MV-4-11 (cell line): Measurements from ENCODE around the gene CTNNA3.

Experiments used
- DNase-seq: peaks from one replicate; lab custom pipeline; 2025; lab: John Stamatoyannopoulos, UW

Gene CTNNA3

GRCh38 chr10:65911151-65911835 lies 1784.7 kb downstream of the CTNNA3 start:
- DNase-seq: peak; percentile 37

DNA sequence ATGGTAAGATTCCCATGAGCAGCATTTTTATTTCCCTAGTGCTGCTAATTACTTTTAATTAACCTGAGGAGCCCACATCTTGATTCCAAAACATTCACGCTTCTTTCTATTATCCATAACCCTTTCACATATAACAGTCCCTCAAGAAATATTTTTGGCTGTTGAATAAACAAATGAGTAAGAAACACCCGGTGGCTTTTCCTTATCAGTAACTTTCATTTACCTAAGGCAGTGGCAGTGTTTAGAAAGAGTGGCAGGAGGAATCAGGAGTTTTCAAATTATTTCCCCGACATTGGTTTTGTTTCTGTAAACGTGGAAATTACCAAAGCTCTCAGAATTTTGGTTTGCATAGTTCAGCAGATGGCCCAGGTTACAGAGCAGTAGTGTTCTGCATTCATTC lies 1785.8 kb downstream of the CTNNA3 start:
- no peak for DNase-seq

DNA sequence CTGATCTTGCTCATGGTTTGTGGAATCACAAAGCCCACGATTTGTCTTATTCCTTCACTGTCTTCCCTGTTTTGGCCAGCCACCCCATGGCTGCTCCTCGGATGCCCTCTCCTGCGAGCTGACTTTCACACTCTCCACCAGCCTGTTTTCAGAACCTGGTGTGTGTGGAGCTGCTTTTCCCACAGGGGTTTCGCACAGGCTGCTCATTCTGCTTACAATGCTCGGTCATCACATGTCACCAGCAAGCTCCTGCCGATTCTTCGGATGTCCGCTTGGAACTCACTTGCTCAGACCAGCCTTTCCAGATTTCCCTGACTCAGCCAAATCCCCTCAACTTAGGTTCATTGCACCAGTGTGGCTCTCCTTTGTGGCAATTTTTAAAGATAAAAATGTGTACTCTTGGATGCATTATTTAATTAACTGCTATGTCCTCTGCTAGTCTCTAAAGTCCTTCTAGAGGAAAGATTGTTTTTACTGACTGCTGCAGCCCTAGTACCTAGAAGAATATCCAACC lies 1788.7 kb downstream of the CTNNA3 start:
- DNase-seq: no peak

- no peak for DNase-seq
These were observed 1792.4 kb downstream of the CTNNA3 start for GRCh38 chr10:65903620-65904019.

DNA sequence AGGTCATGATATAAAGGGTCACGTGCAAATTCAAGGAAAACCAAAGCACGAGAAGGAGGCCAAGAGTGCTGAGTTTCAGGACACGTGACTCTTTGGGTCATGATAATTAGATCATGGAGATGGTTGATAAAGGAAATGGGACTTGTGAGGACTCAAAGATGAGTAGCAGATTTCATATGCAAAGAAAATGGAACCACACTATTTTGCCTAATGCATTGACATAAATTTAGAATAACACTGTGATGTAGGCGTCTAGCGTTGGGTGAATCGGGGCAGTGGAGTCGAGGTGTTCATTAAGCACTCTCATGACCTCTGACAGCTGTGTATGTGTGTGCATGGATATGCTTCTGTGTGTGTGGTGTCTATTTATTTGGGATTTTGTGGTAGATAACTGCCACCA lies 1795.7 kb downstream of the CTNNA3 start:
- no peak for DNase-seq

DNA sequence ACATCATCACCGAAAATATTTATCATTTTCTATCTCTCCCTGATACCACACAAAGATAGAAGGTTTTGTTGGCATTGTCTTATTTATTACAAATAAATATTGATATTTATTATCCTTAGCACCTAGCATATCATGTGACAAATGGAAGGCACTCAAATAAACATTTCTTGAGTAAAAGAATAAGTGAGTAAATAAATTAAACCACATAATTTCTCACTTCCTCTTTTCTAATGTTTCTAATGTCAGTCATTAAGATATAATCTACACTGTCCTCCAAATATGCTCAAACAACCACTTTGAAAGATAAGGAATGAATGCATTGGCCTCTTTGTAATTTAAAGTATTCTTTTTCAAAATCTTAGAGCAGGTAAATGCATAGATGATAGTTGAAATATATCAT lies 1797.9 kb downstream of the CTNNA3 start:
- no peak for DNase-seq

GRCh38 chr10:65894961-65895360 lies 1801.0 kb downstream of the CTNNA3 start:
- no peak for DNase-seq

GRCh38 chr10:65894379-65894778 lies 1801.6 kb downstream of the CTNNA3 start:
- DNase-seq: no peak

DNA sequence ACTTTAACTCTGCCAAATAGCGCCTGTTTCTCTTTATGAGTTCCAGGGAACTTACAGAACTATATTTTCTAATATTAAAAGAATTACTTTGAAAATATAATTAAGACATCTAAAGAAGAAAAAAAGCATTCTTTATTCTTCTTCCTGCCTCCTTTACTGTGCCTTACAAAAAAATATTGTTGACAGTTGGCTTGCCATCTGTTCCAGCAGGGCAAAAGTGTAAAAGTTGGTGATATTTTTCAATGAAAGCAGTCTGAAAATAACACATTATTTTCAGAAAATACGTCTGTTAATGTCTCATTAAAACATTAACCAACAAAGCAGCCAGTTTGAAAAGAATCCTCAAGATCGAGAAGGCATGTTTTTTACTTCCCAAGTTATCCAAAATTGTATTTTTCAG lies 1802.3 kb downstream of the CTNNA3 start:
- DNase-seq: no peak

DNA sequence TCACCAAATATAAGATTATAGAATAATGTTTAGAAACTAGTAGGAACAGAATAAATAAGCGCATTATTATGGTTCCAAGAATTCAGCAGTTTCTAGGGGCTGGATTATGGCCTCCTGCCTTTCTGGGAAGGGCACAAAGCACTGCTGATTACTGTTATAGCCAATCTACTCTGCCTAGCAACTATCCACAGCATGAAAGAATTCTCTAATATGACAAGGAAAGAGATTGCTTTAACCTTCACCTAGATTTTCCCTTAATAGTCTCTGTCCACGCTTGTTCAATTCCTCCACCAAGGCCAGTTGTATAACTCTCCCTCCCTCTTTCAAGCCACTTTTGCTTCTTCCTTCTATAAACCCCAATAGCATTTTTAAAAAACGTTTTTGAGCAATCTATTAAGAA lies 1803.7 kb downstream of the CTNNA3 start:
- no peak for DNase-seq

DNA sequence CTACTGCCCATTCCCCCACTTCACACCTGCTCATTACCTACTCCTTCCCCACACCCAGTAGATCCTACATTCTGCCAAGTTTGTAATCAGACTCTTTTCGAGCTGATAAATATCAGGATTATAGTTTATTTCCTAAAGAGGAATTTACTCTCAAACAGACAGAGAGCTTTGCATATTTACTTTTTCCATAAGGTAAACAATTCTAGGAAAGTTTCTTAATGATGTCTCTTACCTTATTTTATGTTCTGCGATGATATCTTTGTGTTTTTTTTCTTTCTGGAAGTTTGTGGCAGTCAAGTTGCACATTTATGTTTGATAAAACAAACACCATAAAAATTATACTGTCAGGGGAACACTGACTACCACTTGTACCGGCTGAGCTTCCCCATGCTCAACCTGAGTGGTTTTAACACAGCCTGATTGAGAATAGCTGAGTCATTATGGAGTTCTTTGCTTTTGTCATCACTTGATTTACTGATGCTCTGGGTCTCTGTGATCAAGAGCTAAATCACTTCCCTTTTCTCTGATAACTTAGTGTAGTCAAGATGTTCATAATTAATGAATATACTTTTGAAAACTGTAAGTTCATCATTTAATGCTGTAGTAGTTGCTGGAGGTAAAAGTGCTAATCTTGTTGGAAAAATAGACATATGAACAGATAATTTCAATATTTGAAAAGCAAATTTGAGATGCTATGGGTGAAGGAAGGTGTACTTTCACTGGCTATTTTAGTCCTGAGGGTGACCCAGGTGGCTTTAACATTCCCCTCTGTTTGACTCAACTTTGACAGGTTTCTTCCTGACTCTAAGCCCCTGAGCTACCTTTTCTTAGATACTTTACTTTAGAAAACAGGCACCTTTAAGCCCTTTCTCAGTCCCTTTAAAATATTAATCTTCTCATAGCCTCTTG lies 1804.7 kb downstream of the CTNNA3 start:
- DNase-seq: peak; percentile 31

DNA sequence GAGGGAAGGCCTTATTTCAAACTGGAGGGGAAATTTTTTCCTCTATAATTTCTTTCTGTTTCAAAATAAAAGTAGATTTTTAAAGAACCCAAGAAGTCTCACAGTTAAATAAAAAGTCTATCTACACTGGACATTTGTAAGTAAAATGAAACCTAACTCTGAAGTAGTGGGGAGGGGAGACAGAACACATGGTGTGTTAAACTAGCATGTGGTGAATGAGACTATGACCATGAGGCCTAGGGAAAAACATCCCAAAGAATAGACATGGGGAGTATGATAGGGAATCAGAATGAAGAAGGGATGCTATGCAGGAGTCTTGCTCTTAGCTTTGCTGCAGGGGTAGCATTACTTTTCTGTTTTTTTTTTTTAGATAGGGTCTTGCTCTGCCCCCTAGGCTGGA lies 1831.5 kb downstream of the CTNNA3 start:
- DNase-seq: no peak

GRCh38 chr10:65864036-65864435 lies 1832.0 kb downstream of the CTNNA3 start:
- no peak for DNase-seq
